CD14-positive monocyte (primary cell): Measurements from ENCODE around the gene ARHGAP35. TPM values are rescaled to one million over a fixed set of nuclear protein-coding genes. Genes with fewer than 3 reads are reported as not detected.

Source experiments
- DNase-seq, 3 donors: peaks; one replicate each; pipeline ENCODE4 v3.0.0-alpha.2; 2011 to 2022
- H2AFZ ChIP-seq: 2 replicates; pipeline ENCODE4 v1.6.0; 2012; ENCODE audit warnings: mild to moderate bottlenecking, low read depth, low read length, inconsistent platforms; ENCODE audit not compliant: insufficient read depth, poor library complexity, severe bottlenecking
- H3K27ac ChIP-seq, 2 donors: 1 replicate in 1 of 2; 2 replicates in 1 of 2; pipeline ENCODE4 v1.5.1; 2012 to 2013; ENCODE audit warnings: low read length in 2 of 2, control low read depth in 1 of 2, inconsistent platforms in 1 of 2, low read depth in 1 of 2, mild to moderate bottlenecking in 1 of 2
- H3K27me3 ChIP-seq, 2 donors: one replicate each; pipeline versions ENCODE4 v1.6.0 to v1.6.1; 2011 to 2013; ENCODE audit warnings: low read length in 2 of 2; ENCODE audit not compliant: control insufficient read depth in 2 of 2, insufficient read depth in 2 of 2
- H3K36me3 ChIP-seq, 2 donors: replicated peaks in 1 of 2; 1 replicate in 1 of 2; 2 replicates in 1 of 2; pipeline versions ENCODE4 v1.5.1 to v1.6.1; 2012 to 2013; ENCODE audit warnings: low read length in 2 of 2, control low read depth in 1 of 2, inconsistent platforms in 1 of 2, mild to moderate bottlenecking in 1 of 2; ENCODE audit not compliant: insufficient read depth in 2 of 2, control insufficient read depth in 1 of 2
- H3K4me1 ChIP-seq, 2 donors: 1 replicate in 1 of 2; 2 replicates in 1 of 2; pipeline versions ENCODE4 v1.5.1 to v1.6.1; 2012 to 2013; ENCODE audit warnings: low read length in 2 of 2, control low read depth in 1 of 2, inconsistent platforms in 1 of 2, mild to moderate bottlenecking in 1 of 2, moderate library complexity in 1 of 2; ENCODE audit not compliant: insufficient read depth in 2 of 2, control insufficient read depth in 1 of 2
- H3K4me2 ChIP-seq: replicated peaks from 2 replicates; pipeline ENCODE3; 2012; ENCODE audit warnings: low read length, moderate library complexity, mild to moderate bottlenecking; ENCODE audit not compliant: poor library complexity, severe bottlenecking; ENCODE audit errors: extremely low read depth
- H3K4me3 ChIP-seq, 3 experiments: fragments of 200-600 bp in 1 of 3; sonication (generic) in 1 of 3; replicated peaks in 1 of 3; 1 replicate in 2 of 3; 2 replicates in 1 of 3; pipeline ENCODE4 v1.5.1; 2011 to 2013; ENCODE audit warnings: low read length in 3 of 3, mild to moderate bottlenecking in 3 of 3, control low read depth in 2 of 3, low read depth in 2 of 3, inconsistent platforms in 1 of 3, moderate library complexity in 1 of 3
- H3K79me2 ChIP-seq: 2 replicates; pipeline ENCODE4 v1.6.0; 2012; ENCODE audit warnings: mild to moderate bottlenecking, control low read depth, inconsistent platforms, low read length, moderate library complexity; ENCODE audit not compliant: insufficient read depth
- H3K9ac ChIP-seq: 2 replicates; pipeline ENCODE4 v1.6.0; 2017; ENCODE audit warnings: low read length, mild to moderate bottlenecking; ENCODE audit not compliant: insufficient read depth, poor library complexity, severe bottlenecking
- H3K9me3 ChIP-seq, 2 donors: replicated peaks in 1 of 2; 1 replicate in 1 of 2; 2 replicates in 1 of 2; pipeline versions ENCODE4 v1.5.1 to v1.6.1; 2012 to 2013; ENCODE audit warnings: low read length in 2 of 2, control low read depth in 1 of 2; ENCODE audit not compliant: control insufficient read depth in 1 of 2, insufficient read depth in 1 of 2
- H4K20me1 ChIP-seq: 2 replicates; pipeline ENCODE4 v1.6.0; 2012; ENCODE audit warnings: mild to moderate bottlenecking, low read length, control low read depth, moderate library complexity; ENCODE audit not compliant: insufficient read depth
- H3K27ac Mint-ChIP-seq, 7 donors: one replicate each; pipeline ENCODE4 v1.8.0; 2020; ENCODE audit warnings: mild to moderate bottlenecking in 7 of 7, mixed read lengths in 7 of 7, moderate library complexity in 6 of 7, inconsistent platforms in 2 of 7
- H3K27me3 Mint-ChIP-seq, 3 donors: one replicate each; pipeline ENCODE4 v1.8.0; 2021 to 2022; ENCODE audit warnings: low read depth in 3 of 3, mild to moderate bottlenecking in 3 of 3, mixed read lengths in 3 of 3, moderate library complexity in 3 of 3, inconsistent platforms in 1 of 3
- H3K36me3 Mint-ChIP-seq, 2 donors: one replicate each; pipeline ENCODE4 v1.8.0; 2020; ENCODE audit warnings: mixed read lengths in 2 of 2, inconsistent platforms in 1 of 2, mild to moderate bottlenecking in 1 of 2
- H3K4me1 Mint-ChIP-seq: one replicate; pipeline ENCODE4 v1.8.0; 2020; ENCODE audit warnings: mild to moderate bottlenecking, mixed read lengths
- H3K4me3 Mint-ChIP-seq, 2 donors: one replicate each; pipeline ENCODE4 v1.8.0; 2020; ENCODE audit warnings: mild to moderate bottlenecking in 2 of 2, mixed read lengths in 2 of 2, moderate library complexity in 1 of 2
- H3K9me3 Mint-ChIP-seq, 7 donors: one replicate each; pipeline ENCODE4 v1.8.0; 2020 to 2022; ENCODE audit warnings: mixed read lengths in 7 of 7, mild to moderate bottlenecking in 6 of 7, moderate library complexity in 6 of 7, inconsistent platforms in 2 of 7
- CTCF ChIP-seq: fragments of 200-600 bp; IDR thresholded peaks from one replicate; pipeline ENCODE4 v1.8.0; 2022; ENCODE audit warnings: antibody characterized with exemption, mild to moderate bottlenecking
- WGBS: methylation state at CpG from one replicate; pipeline ENCODE4 v1.1.5; 2013; ENCODE audit warnings: missing lambda C conversion rate; ENCODE audit not compliant: insufficient coverage; 5-methylcytosine and 5-hydroxymethylcytosine counted together
- intact Hi-C, 2 donors: fragments of 100-400 bp; cut with micrococcal nuclease; formaldehyde crosslinking; loops; one replicate each; pipeline versions ENCODE4 v1.15.0 to v1.15.1; 2023
- polyA plus RNA-seq, 3 donors: library from polyadenylated mRNA; depleted of rRNA in 1 of 3; unstranded in 2 of 3; stranded (reverse) in 1 of 3; fragments of 300-500 nt in 2 of 3; fragments of >200 nt in 1 of 3; fragmentation: Illumina TruSeq in 2 of 3; gene quantifications; 1 replicate in 2 of 3; 2 replicates in 1 of 3; pipeline ENCODE4 v1.2.3, GENCODE V29; 2012 to 2021

Gene ARHGAP35
- polyA plus RNA-seq, 3 donors: 1.5 to 7.6 (median 2.0) TPM

DNA sequence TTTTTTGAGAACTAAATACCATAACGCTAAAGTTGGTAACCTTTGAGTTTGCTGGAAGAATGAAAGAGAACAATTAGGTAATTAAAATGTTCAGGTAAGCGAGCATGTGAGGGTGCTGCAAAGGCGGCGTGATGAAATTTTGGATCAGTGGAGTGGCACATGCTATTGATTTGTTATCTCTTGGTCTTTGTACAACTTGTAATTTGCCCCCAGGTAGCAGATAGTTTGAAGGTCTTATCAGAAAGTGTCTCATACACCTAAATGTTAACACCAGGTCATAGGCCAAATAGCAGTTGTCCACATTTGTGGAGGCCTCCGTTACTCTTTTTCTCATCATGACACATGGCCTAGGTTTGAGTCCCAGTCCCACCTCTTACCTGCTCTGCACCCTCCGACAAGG is 14.9 kb downstream of the ARHGAP35 start:
- Histone ChIP-seq H3K4me3 (no peak overlapping the region), H3K4me1 (no peaks in the 10 kb centered on the region), H3K27me3 (no peaks in the 10 kb centered on the region), H3K79me2 (peaks cover 56% of the 10 kb centered on the region), H3K4me2 (no peak overlapping the region), H3K27ac (no peak overlapping the region), H4K20me1 (peaks cover 16% of the 10 kb centered on the region), H3K9ac (no peak overlapping the region), H2AFZ (no peak overlapping the region), H3K36me3 (peaks cover 0 to 12% of the 10 kb centered on the region in 2 donors), H3K9me3 (no peaks in the 10 kb centered on the region)
- H3K4me3 Mint-ChIP-seq: no peak overlapping the region
- no peaks in the 10 kb centered on the region for H3K4me1 Mint-ChIP-seq
- H3K9me3 Mint-ChIP-seq: no peaks in the 10 kb centered on the region
- DNase-seq: no peak
- WGBS: 98% methylated on average over 5 of the region's 6 CpGs
- TF ChIP-seq CTCF: no peak
- no peak overlapping the region for H3K27ac Mint-ChIP-seq
- intact Hi-C loops: no loop called here
- H3K36me3 Mint-ChIP-seq: peaks cover 7 to 10% of the 10 kb centered on the region in 2 donors
- H3K27me3 Mint-ChIP-seq: no peaks in the 10 kb centered on the region

- Histone ChIP-seq H3K4me1 (no peaks in the 10 kb centered on the region), H3K36me3 (peaks cover 0 to 12% of the 10 kb centered on the region in 2 donors), H3K4me3 (no peak overlapping the region), H4K20me1 (peaks cover 24% of the 10 kb centered on the region), H3K9ac (no peak overlapping the region), H3K27ac (no peak overlapping the region), H3K9me3 (no peaks in the 10 kb centered on the region), H2AFZ (no peak overlapping the region), H3K27me3 (no peaks in the 10 kb centered on the region), H3K79me2 (peaks cover 45% of the 10 kb centered on the region), H3K4me2 (no peak overlapping the region)
- intact Hi-C loops: no loop called here
- peaks cover 10% of the 10 kb centered on the region in 2 donors for H3K36me3 Mint-ChIP-seq
- H3K4me3 Mint-ChIP-seq: no peak overlapping the region
- H3K9me3 Mint-ChIP-seq: no peaks in the 10 kb centered on the region
- H3K27me3 Mint-ChIP-seq: no peaks in the 10 kb centered on the region
- WGBS: 97% methylated on average over 7 of the region's 9 CpGs
- no peak overlapping the region for H3K27ac Mint-ChIP-seq
- no peaks in the 10 kb centered on the region for H3K4me1 Mint-ChIP-seq
- DNase-seq: no peak
- TF ChIP-seq CTCF: no peak
Observed at GRCh38 chr19:46878613-46879375, 18.0 kb downstream of the ARHGAP35 start.
